ENCODE data around the gene FAM219B. TPM values are rescaled to one million over a fixed set of nuclear protein-coding genes. Genes with fewer than 3 reads are reported as not detected.
"Not testable (repeated sequence)": the region's sequence is repeated elsewhere in the genome, so short reads cannot be mapped to it uniquely, and the experiment has no call there.

Gene FAM219B
- total RNA-seq, 2 experiments from 2014 or later, result 31.5 to 37.6 TPM

- no peaks in the 10 kb centered on the region for H3K27me3 Mint-ChIP-seq
- H3K4me1 Mint-ChIP-seq, result peaks cover 36% of the 10 kb centered on the region
- no peak overlapping the region for H3K4me3 Mint-ChIP-seq
- H3K27ac Mint-ChIP-seq, result no peak overlapping the region
- no peaks in the 10 kb centered on the region for H3K9me3 Mint-ChIP-seq
- no peak for DNase-seq
- H3K36me3 Mint-ChIP-seq, result peaks cover 31% of the 10 kb centered on the region
These were observed 14.3 kb downstream of the FAM219B start for GRCh38 chr15:74892313-74892712.

- Mint-ChIP-seq H3K27ac (no peak overlapping the region), H3K4me3 (peak overlapping the region; percentile 93), H3K9me3 (no peaks in the 10 kb centered on the region), H3K36me3 (peaks cover 31% of the 10 kb centered on the region), H3K27me3 (no peaks in the 10 kb centered on the region), H3K4me1 (peaks cover 38% of the 10 kb centered on the region)
- DNase-seq, result no peak
These were observed 15.2 kb downstream of the FAM219B start for GRCh38 chr15:74891469-74891868.

- no peak for DNase-seq
These were observed 16.0 kb downstream of the FAM219B start for GRCh38 chr15:74890665-74890960.

GRCh38 chr15:74889883-74890664, 16.6 kb downstream of the FAM219B start, which contains the start of gene MPI:
Gene MPI (plus strand): TSS chr15:74890042. CDS start chr15:74890074, 32 bp downstream.
- no peaks in the 10 kb centered on the region for H3K9me3 Mint-ChIP-seq
- H3K4me3 Mint-ChIP-seq, result peak within 1 kb of the TSS; percentile 93
- DNase-seq, result peak; percentile 91
- H3K36me3 Mint-ChIP-seq, result peaks cover 27% of the 10 kb centered on the region
- H3K27ac Mint-ChIP-seq, result peak within 1 kb of the TSS; percentile 93
- H3K4me1 Mint-ChIP-seq, result peaks cover 38% of the 10 kb centered on the region
- no peaks in the 10 kb centered on the region for H3K27me3 Mint-ChIP-seq

More at GRCh38 chr15:74890665-74890960, 16.0 kb downstream of the FAM219B start:
- H3K9me3 Mint-ChIP-seq, result no peaks in the 10 kb centered on the region
- H3K4me3 Mint-ChIP-seq, result peak overlapping the region; percentile 93
- peaks cover 38% of the 10 kb centered on the region for H3K4me1 Mint-ChIP-seq
- peaks cover 31% of the 10 kb centered on the region for H3K36me3 Mint-ChIP-seq
- no peaks in the 10 kb centered on the region for H3K27me3 Mint-ChIP-seq
- peak overlapping the region; percentile 93 for H3K27ac Mint-ChIP-seq

GRCh38 chr15:74889390-74889882, 17.2 kb downstream of the FAM219B start:
- Mint-ChIP-seq H3K36me3 (peaks cover 27% of the 10 kb centered on the region), H3K9me3 (no peaks in the 10 kb centered on the region), H3K4me1 (peaks cover 38% of the 10 kb centered on the region), H3K27ac (peak overlapping the region; percentile 93), H3K27me3 (no peaks in the 10 kb centered on the region), H3K4me3 (peak overlapping the region; percentile 93)
- DNase-seq, result no peak

GRCh38 chr15:74888716-74889115, 17.9 kb downstream of the FAM219B start:
- DNase-seq, result no peak
- Mint-ChIP-seq H3K4me3 (peak overlapping the region; percentile 93), H3K27me3 (no peaks in the 10 kb centered on the region), H3K36me3 (peaks cover 25% of the 10 kb centered on the region), H3K27ac (peak overlapping the region; percentile 93), H3K9me3 (no peaks in the 10 kb centered on the region), H3K4me1 (peaks cover 36% of the 10 kb centered on the region)

GRCh38 chr15:74887537-74888193, 19.0 kb downstream of the FAM219B start:
- not testable (repeated sequence) for DNase-seq, H3K27me3 Mint-ChIP-seq, H3K4me3 Mint-ChIP-seq, H3K27ac Mint-ChIP-seq, H3K9me3 Mint-ChIP-seq
- Mint-ChIP-seq H3K36me3 (peaks cover 15% of the 10 kb centered on the region), H3K4me1 (peaks cover 26% of the 10 kb centered on the region)

- no peaks in the 10 kb centered on the region for H3K27me3 Mint-ChIP-seq
- H3K27ac Mint-ChIP-seq, result no peak overlapping the region
- H3K36me3 Mint-ChIP-seq, result peaks cover 2% of the 10 kb centered on the region
- H3K9me3 Mint-ChIP-seq, result no peaks in the 10 kb centered on the region
- peaks cover 15% of the 10 kb centered on the region for H3K4me1 Mint-ChIP-seq
- DNase-seq, result no peak
- no peak overlapping the region for H3K4me3 Mint-ChIP-seq
These were observed 21.2 kb downstream of the FAM219B start for GRCh38 chr15:74885461-74885860.

GRCh38 chr15:74884428-74885223, 22.0 kb downstream of the FAM219B start:
- Mint-ChIP-seq H3K27ac (no peak overlapping the region), H3K4me3 (no peak overlapping the region), H3K4me1 (peaks cover 13% of the 10 kb centered on the region), H3K36me3 (no peaks in the 10 kb centered on the region), H3K27me3 (no peaks in the 10 kb centered on the region), H3K9me3 (no peaks in the 10 kb centered on the region)
- DNase-seq, result no peak

- H3K4me3 Mint-ChIP-seq, result no peak overlapping the region
- DNase-seq, result no peak
- H3K9me3 Mint-ChIP-seq, result no peaks in the 10 kb centered on the region
- H3K36me3 Mint-ChIP-seq, result no peaks in the 10 kb centered on the region
- no peaks in the 10 kb centered on the region for H3K27me3 Mint-ChIP-seq
- peaks cover 3% of the 10 kb centered on the region for H3K4me1 Mint-ChIP-seq
- H3K27ac Mint-ChIP-seq, result peak overlapping the region; percentile 65
These were observed 24.1 kb downstream of the FAM219B start for GRCh38 chr15:74882528-74882927.

- no peak overlapping the region for H3K27ac Mint-ChIP-seq
- H3K4me3 Mint-ChIP-seq, result no peak overlapping the region
- no peaks in the 10 kb centered on the region for H3K9me3 Mint-ChIP-seq
- no peak for DNase-seq
- H3K36me3 Mint-ChIP-seq, result no peaks in the 10 kb centered on the region
- no peaks in the 10 kb centered on the region for H3K27me3 Mint-ChIP-seq
- peaks cover 6% of the 10 kb centered on the region for H3K4me1 Mint-ChIP-seq
These were observed 28.4 kb downstream of the FAM219B start for GRCh38 chr15:74878273-74878672.

GRCh38 chr15:74873756-74874424, 32.8 kb downstream of the FAM219B start:
- Mint-ChIP-seq H3K9me3 (no peaks in the 10 kb centered on the region), H3K27me3 (no peaks in the 10 kb centered on the region), H3K36me3 (peaks cover 20% of the 10 kb centered on the region), H3K4me3 (peak overlapping the region; percentile 98), H3K27ac (peak overlapping the region; percentile 90), H3K4me1 (peaks cover 37% of the 10 kb centered on the region)
- peak; percentile 19 for DNase-seq

- Mint-ChIP-seq H3K27me3 (no peaks in the 10 kb centered on the region), H3K4me3 (peak within 1 kb of the TSS; percentile 98), H3K36me3 (peaks cover 27% of the 10 kb centered on the region), H3K27ac (peak within 1 kb of the TSS; percentile 90), H3K4me1 (peaks cover 44% of the 10 kb centered on the region), H3K9me3 (no peaks in the 10 kb centered on the region)
- peak; percentile 93 for DNase-seq
These were observed 33.5 kb downstream of the FAM219B start, which contains the start of gene SCAMP2 for GRCh38 chr15:74873036-74873755. Gene SCAMP2 (minus strand): TSS chr15:74873365. CDS start chr15:74873255, 110 bp downstream.

GRCh38 chr15:74872702-74873035, 34.0 kb downstream of the FAM219B start:
- H3K27ac Mint-ChIP-seq, result peak overlapping the region; percentile 90
- H3K4me1 Mint-ChIP-seq, result peaks cover 49% of the 10 kb centered on the region
- H3K4me3 Mint-ChIP-seq, result peak overlapping the region; percentile 98

More at GRCh38 chr15:74872702-74873035, 34.0 kb downstream of the FAM219B start:
- Mint-ChIP-seq H3K9me3 (no peaks in the 10 kb centered on the region), H3K27me3 (no peaks in the 10 kb centered on the region), H3K36me3 (peaks cover 32% of the 10 kb centered on the region)
- no peak for DNase-seq
